Right lung (tissue), 5 donors: ENCODE results near the gene SET. TPM values are rescaled to one million over a fixed set of nuclear protein-coding genes. Genes with fewer than 3 reads are reported as not detected.

Experiments used
- DNase-seq, 2 donors: peaks; one replicate each; pipeline ENCODE4 v3.0.0-alpha.2; 2013
- polyA plus RNA-seq, 5 donors: library from polyadenylated mRNA; unstranded; fragments of 120-200 nt; gene quantifications; one replicate each; pipeline versions ENCODE4 v1.2.1 to v1.2.3, GENCODE V29; 2013; ENCODE audit warnings: inconsistent platforms in 1 of 5, low replicate concordance in 1 of 5; ENCODE audit not compliant: insufficient read length in 5 of 5, insufficient read depth in 1 of 5

Gene SET
- polyA plus RNA-seq, 5 donors = 498 to 635 (median 599) TPM

DNA sequence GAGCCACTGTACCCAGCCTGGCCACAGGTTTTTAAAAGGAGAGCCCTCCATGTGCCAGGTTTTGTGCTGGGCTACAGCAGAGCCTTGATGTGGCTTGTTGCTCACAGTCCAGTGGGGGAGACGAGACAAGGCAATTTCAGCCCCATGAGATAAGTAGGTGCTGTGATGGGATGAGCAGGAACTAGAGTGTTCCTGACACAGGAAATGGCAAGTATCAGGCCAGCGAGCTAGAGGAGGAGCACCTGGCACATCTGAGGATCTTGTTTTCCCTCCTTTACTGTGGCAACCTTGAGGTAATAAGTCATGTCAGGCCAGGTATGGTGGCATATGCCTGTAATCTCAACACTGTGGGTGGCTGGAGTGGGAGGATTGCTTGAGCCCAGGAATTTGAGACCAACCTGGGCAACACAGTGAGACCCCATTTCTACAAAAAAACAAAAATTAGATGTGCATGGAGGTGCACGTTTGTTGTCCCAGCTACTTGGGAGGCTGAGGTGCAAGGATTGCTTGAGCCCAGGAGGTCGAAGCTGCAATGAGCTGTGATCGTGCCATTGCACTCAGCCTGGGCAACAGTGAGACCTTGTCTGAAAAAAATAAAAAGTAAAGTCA is 38.7 kb downstream of the SET start:
- DNase-seq = no peak

DNA sequence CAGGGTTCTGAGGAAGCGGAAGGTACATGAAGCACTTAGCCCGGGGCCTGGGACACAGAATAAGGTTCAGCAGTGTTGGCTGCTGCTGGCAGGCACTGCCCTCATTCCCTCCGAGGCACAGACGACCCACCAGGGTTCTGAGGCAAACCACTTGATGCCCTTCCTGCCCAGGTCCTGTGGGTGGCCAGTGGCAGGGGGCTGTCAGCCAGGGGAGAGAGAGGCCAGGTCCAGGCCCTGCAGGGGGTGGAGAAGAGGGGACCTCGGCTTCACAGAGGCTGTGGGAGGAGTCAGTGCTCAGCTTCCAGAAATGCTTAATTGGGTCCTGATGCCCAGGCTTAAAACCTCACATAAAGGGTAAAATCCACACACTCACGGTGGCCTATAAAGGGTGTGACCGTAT is 39.3 kb downstream of the SET start:
- DNase-seq = no peak

DNA sequence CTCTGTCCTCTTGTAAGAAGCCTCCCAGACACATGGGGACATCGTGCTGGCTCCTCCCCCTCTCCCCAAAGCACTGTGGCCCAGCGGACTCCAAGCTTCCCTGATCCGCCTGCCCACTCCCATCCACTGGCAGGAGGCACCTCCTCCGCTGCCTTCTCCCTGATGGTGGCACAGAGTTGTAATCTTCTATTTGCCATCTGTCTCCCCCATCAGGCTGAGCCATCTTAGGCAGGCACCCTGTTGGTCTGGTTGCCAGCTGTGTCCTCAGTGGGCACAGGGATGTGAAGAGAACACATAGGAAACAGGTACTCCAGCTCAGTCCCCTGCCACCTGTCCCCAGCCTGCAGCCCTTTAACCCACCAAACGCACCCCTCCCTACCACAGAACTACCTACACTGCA is 40.3 kb downstream of the SET start:
- no peak for DNase-seq

DNA sequence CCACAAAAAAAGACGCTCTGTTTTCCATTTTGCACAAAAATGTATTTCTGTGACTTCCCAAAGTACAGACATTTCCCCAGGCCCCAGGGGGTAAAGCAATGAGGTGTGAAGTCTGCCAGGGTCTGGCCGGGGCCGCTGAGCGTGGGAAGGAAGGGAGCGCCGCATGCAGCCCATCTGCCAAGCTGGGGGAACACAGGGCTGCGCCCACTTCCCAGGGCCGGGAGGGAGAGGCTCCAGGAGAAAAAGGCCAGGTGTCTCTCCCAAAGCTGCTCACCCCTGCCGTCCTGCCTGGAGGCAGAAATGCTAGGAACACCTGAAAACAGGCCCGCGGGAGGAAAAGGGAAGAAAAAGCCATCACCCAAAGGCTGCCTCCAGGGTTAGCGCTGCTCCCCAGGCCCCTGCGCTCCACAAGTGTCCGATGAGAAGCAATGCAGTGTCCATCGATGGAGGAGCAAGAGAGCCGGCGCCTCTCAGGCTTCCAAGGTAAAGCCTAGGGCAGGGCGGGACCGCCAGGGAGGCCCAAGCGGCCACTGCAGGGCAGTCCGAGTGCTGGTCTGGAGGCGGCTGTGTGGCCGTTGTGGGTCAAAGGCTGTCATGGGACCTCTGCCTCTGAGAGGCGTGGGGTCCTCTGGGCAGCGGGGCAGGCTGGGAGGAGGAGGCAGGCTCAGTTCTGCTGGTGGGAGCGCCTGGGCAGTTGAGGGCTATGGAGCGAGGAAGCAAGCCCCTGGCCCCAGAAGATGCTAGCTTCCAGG is 40.9 kb downstream of the SET start:
- DNase-seq = no peak

DNA sequence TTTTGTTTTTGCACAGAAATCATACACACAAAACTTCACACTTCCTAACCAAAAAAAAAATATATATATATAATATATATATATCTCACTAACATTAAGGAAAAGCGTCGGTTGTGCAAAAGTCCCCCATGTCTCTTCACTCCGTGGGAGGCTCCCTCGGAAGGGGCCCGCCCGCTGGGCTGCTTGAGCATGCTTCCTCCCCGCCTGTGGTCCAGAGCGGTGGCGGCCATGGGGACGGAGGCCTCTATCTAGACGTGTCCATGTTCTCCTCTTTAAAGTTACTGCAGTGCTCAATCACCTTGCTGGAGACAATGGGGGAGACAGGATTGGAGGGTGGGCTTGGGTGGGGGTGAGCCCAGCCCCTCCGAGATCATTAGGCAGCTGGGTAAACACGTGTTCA is 42.1 kb downstream of the SET start:
- no peak for DNase-seq

DNA sequence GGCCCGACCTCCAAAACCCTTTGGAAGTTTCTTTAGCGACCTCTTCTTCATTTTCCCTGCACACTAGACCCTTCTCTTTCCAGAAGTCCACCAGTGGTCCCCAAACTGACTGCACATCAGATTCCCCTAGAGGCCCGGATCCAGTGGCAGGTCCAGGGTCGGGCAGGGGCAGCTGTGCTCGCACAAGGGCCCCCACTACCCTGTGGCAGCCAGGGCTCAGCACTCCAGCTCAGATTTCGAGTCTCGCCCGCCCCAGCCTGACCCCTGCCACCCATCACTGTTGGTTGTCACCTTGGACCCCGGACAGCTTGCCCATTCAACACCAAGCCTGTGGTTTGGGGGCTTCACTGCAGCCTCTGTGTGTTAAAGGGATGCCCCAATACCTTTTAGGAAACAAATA is 42.7 kb downstream of the SET start:
- DNase-seq = no peak

DNA sequence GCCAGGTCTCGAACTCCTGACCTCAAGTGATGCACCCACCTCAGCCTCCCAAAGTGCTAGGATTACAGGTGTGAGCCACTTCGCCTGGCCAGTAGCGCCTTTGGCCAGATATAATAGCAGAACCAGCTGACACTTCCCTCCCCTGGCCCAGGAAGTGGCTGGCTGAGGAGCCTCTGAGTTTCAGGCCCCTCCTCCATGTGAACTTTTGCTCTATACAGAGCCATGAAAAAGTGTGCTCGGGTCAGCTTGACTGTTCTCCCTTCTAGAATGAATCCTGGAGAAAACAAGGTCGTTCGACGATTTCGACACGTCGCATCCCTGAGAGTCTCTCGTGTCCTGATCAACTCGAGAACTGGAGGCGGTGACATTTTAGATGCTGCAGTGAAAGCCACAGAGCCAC is 43.6 kb downstream of the SET start:
- DNase-seq = no peak

DNA sequence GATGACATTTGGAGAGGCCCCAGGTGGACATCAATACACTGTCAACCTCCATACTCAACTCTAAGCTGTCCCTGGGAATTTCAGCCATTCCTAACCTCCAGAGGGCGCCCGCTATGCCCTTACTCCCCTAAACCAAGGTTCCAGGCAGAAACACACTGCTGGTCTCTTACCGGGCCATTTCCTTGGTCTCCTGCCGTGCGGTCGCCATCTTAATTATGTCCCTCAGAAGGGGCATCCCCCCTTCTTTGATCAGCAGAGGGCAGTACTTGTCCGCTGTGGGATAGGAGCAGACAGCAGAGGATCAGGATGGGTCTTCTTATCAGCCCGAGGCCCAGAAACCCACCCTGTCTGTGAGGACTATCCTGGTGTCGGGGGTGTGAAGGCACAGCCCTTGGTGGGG is 44.2 kb downstream of the SET start:
- peak; percentile 44 to 60 for DNase-seq

DNA sequence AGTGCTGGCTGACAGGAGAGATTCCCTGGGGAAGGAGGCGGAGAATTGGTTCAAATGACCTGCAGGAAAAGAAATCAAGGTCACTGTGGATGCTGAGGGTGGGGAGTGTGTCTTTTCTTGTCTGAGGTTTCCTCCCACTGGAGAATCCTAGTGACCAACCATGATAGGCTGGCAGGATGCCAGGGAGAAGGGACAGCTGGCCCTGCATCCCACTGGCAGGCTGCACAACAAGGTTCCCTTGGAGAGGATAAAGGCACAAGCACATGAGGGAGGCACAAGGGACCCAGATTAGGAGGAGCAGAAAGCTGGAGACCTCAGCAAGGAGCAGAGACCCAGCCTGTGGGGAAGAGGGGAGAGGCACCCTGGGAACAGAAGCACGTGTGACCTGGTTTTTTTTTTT is 46.4 kb downstream of the SET start:
- DNase-seq = no peak

DNA sequence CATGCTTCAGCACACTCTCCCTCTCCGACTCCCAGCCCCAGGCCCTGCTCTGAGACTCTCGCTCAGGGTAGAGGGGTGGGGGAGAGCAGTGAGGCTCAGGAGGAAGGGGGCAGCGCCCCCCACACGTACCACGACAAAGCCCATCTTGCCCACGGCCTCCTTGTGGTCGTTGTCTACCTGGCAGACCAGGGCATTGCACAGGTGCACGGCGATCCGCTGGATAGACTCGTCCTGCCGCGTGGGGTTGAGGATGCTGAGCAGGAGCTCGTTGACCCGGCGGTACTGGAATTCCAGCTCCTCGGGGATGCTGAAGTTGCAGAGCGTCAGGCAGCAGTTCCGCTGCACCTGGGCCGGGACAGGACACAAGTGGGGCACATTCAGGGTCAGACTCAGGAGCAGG is 53.4 kb downstream of the SET start:
- no peak for DNase-seq

DNA sequence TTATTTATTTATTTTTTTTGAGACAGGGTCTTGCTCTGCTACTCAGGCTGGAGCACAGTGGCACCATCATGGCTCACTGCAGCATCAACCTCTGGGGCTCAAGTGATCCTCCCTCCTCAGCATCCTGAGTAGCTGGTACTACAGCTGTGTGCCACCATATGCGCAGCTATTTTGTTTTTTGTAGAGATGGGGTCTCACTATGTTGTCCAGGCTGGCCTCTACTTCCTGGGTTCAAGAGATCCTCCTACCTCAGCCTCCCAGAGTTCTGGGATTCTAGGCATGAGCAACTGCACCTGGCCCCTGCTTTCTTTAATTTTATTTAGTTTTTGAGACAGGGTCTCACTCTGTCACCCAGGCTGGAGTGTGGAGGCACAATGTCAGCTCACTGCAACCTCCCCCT is 54.4 kb downstream of the SET start:
- no peak for DNase-seq

Other genes with a start within 250 kb of the SET start
- 10 to 100 TPM; 54.5 to 64.8 (median 58.6) TPM for gene ODF2, start 233.2 kb upstream of the SET start, polyA plus RNA-seq
- gene GLE1, start 184.5 kb upstream of the SET start, polyA plus RNA-seq = 10 to 100 TPM; 26.3 to 30.6 (median 30.0) TPM
- 100 to 1,000 TPM; 239 to 343 (median 288) TPM for gene SPTAN1, start 136.6 kb upstream of the SET start, polyA plus RNA-seq
- 10 to 100 TPM; 38.7 to 66.0 (median 46.9) TPM for gene DYNC2I2, start 32.4 kb upstream of the SET start, polyA plus RNA-seq
- 10 to 100 TPM; 11.6 to 13.8 (median 12.8) TPM for gene PKN3, start 13.3 kb downstream of the SET start, polyA plus RNA-seq
- 10 to 100 TPM in 2 of 5 donors, 1 to 10 TPM in 3; 8.3 to 14.6 (median 9.6) TPM for gene ZDHHC12, start 34.9 kb downstream of the SET start, polyA plus RNA-seq
- gene ZER1, start 82.7 kb downstream of the SET start, polyA plus RNA-seq = 10 to 100 TPM; 20.4 to 32.3 (median 28.7) TPM
- gene TBC1D13, start 98.0 kb downstream of the SET start, polyA plus RNA-seq = 10 to 100 TPM; 20.5 to 30.0 (median 26.3) TPM
- 10 to 100 TPM in 1 of 5 donors, 1 to 10 TPM in 4; 2.7 to 12.8 (median 4.9) TPM for gene ENDOG, start 129.3 kb downstream of the SET start, polyA plus RNA-seq
- gene SPOUT1, start 140.6 kb downstream of the SET start, polyA plus RNA-seq = 10 to 100 TPM; 23.3 to 48.0 (median 33.9) TPM
- 10 to 100 TPM in 1 of 5 donors, 1 to 10 TPM in 4; 6.6 to 10.1 (median 7.9) TPM for gene KYAT1, start 192.7 kb downstream of the SET start, polyA plus RNA-seq
- 10 to 100 TPM; 23.2 to 30.0 (median 26.5) TPM for gene LRRC8A, start 192.9 kb downstream of the SET start, polyA plus RNA-seq
- 10 to 100 TPM; 33.0 to 48.7 (median 41.8) TPM for gene PHYHD1, start 231.8 kb downstream of the SET start, polyA plus RNA-seq